ENCODE results near the gene PADI1.

GRCh38 chr1:17167786-17168090, 37.2 kb upstream of the PADI1 start:
- TF ChIP-seq CTCF (IDR thresholded peaks at IDR 0.05) = no peak
- no peak for TF ChIP-seq POLR2AphosphoS5 (IDR thresholded peaks at IDR 0.05)
- no peak for TF ChIP-seq POLR2A (IDR thresholded peaks at IDR 0.05)
- no peak for TF ChIP-seq EP300 (IDR thresholded peaks at IDR 0.05)
